Upper lobe of right lung (tissue), 1 donor: ENCODE results near the gene PON2. TPM values are rescaled to one million over a fixed set of nuclear protein-coding genes. Genes with fewer than 3 reads are reported as not detected.

Experiments used
- ATAC-seq: fragments of 200-7000 bp; cut with Tn5 transposase; one replicate; pipeline ENCODE4 v1.9.1; 2020; ENCODE audit warnings: mild to moderate bottlenecking, moderate library complexity
- DNase-seq: peaks from one replicate; pipeline ENCODE4 v3.0.0-alpha.2; 2020
- H3K27ac ChIP-seq: fragments of 200-600 bp; one replicate; pipeline ENCODE4 v1.8.0; 2022
- H3K27me3 ChIP-seq: fragments of 200-600 bp; one replicate; pipeline ENCODE4 v1.8.0; 2022; ENCODE audit warnings: mild to moderate bottlenecking
- H3K36me3 ChIP-seq: fragments of 200-600 bp; one replicate; pipeline ENCODE4 v1.8.0; 2022
- H3K4me1 ChIP-seq: fragments of 200-600 bp; one replicate; pipeline ENCODE4 v1.8.0; 2022
- H3K4me3 ChIP-seq: fragments of 200-600 bp; one replicate; pipeline ENCODE4 v1.8.0; 2022; ENCODE audit warnings: mild to moderate bottlenecking
- H3K9me3 ChIP-seq: fragments of 200-600 bp; one replicate; pipeline ENCODE4 v1.8.0; 2022
- intact Hi-C: fragments of 100-400 bp; cut with DNase I; formaldehyde crosslinking; loops from one replicate; pipeline ENCODE4 v1.11.0; 2022
- total RNA-seq: library from RNA; stranded (reverse); fragmentation: NEBNext Ultra II Directional; extraction: Animal tissue kit (Norgen Biotek cat#: 25700); gene quantifications from one replicate; pipeline ENCODE4 v1.2.1, GENCODE V29; 2021
- TF ChIP-seq, protein P1 (sequence below): fragments of 200-600 bp; IDR thresholded peaks from one replicate; pipeline ENCODE4 v1.8.0; 2022; ENCODE audit warnings: antibody characterized with exemption
- donor health status: DM: no; HTN: yes; CAD: no; lungs with severe emphysema.

Gene PON2
- total RNA-seq, 1 donor from 2014 or later, result 193 TPM

DNA sequence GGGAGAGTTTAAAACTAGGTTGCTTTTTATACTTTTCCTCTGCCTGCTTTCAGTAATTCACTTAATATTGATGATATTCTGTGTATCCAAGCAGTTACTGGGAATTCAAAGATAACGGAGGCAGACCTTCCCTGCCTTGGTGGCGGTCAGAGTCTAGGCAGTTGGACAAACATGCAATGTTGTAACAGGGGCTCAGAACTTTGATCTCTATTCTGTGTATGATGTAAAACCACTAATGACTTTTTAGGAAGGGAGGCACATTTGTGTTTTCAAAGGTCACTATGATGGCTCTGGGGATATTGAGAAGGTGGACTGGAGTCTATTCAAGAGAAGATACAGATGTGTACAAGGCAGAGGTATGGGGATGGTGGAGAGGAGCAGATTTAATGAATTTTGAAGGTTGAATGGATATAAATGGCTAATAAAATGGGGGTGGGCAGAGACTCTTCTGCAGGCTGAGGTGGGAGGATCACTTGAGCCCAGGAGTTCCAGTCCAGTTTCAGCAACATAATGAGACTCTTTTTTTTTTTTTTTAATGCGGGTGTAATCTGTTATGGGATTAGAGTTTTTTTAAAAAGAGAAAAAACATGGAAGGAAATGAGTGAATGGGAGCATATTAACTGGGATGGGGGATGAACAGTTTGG, 5.7 kb upstream of the PON2 start:
- DNase-seq, result no peak
- Histone ChIP-seq H3K9me3 (no peaks in the 10 kb centered on the region), H3K27me3 (no peaks in the 10 kb centered on the region), H3K27ac (no peak overlapping the region), H3K4me3 (no peak overlapping the region), H3K36me3 (no peaks in the 10 kb centered on the region), H3K4me1 (no peaks in the 10 kb centered on the region)
- intact Hi-C loops, result no loop called here
- TF ChIP-seq, protein P1, sequence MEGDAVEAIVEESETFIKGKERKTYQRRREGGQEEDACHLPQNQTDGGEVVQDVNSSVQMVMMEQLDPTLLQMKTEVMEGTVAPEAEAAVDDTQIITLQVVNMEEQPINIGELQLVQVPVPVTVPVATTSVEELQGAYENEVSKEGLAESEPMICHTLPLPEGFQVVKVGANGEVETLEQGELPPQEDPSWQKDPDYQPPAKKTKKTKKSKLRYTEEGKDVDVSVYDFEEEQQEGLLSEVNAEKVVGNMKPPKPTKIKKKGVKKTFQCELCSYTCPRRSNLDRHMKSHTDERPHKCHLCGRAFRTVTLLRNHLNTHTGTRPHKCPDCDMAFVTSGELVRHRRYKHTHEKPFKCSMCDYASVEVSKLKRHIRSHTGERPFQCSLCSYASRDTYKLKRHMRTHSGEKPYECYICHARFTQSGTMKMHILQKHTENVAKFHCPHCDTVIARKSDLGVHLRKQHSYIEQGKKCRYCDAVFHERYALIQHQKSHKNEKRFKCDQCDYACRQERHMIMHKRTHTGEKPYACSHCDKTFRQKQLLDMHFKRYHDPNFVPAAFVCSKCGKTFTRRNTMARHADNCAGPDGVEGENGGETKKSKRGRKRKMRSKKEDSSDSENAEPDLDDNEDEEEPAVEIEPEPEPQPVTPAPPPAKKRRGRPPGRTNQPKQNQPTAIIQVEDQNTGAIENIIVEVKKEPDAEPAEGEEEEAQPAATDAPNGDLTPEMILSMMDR, result no peak
- ATAC-seq, result no peak

DNA sequence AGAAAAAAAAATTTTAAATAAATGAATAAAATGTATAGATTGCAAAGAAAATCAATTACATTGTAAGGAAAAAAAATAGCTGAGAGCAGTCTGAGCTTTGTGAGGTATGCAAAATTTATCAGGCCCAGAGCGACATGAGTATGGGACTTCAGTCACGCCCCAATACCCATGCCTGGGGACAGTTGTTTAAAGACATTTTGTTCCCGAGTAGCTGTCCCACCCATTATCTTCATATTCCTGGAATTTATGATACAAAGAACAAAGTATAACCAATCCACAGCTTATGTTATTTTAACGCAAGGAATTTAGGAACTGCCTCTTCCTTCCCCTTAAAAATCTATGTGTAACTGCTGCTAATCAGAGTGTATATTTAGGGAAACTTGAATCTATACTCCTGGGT, 1.6 kb upstream of the PON2 start:
- no peak for DNase-seq
- H3K4me1 ChIP-seq, result peaks cover 7% of the 10 kb centered on the region
- no peaks in the 10 kb centered on the region for H3K36me3 ChIP-seq
- intact Hi-C loops, result no loop called here
- no peak overlapping the region for H3K4me3 ChIP-seq
- no peak for ATAC-seq
- no peaks in the 10 kb centered on the region for H3K9me3 ChIP-seq
- peak overlapping the region; percentile 95 for H3K27ac ChIP-seq
- TF ChIP-seq, protein P1, result no peak
- no peaks in the 10 kb centered on the region for H3K27me3 ChIP-seq

DNA sequence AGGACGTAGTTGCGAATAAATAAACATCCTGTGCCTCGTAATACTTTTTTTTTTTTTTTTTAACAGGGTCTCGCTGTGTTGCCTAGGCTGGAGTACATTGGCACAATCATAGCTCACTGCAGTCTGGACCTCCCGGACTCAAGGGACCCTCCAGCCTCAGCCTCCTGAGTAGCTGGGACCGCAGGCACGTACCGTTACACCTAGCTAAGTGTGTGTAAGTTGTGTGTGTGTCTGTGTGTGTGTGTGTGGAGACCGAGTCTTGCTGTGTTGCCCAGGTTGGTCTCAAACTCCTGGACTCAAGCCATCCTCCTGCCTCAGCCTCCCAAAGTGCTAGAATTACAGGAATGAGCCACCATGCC, 573 bp upstream of the PON2 start:
- TF ChIP-seq, protein P1, result no peak
- ATAC-seq (no peak), DNase-seq (peak; percentile 58)
- Histone ChIP-seq H3K36me3 (no peaks in the 10 kb centered on the region), H3K9me3 (no peaks in the 10 kb centered on the region), H3K27ac (peak overlapping the region; percentile 95), H3K27me3 (no peaks in the 10 kb centered on the region), H3K4me3 (peak overlapping the region; percentile 71), H3K4me1 (peaks cover 15% of the 10 kb centered on the region)
- intact Hi-C loops, result no loop called here

DNA sequence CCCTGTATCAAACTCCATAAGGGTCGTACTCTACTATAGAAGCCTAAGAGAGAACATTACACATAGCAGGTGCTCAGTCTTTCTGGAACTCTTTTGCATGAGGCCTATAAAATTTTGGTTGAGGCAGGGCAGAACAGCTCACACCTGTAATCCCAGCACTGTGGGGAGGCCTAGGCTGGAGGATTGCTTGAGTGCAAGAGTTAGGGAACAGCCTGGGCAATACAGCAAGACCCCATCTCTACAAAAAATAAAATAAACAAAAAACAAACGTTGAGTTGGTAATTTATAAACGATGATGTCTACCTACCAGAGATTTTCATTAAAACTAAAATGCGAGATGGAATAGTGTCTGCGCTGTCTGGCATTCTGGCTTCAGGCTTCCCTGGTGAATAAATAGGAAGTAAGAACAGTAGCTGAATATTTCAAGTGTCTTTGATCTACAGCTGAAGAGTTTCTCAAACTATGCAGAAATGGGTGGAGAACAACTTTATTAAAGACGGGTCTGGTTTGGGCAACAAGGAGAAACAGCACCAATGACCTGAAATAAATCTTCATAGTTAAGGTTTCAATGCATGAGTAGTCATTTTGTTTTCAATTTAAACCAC, 774 bp downstream of the PON2 start:
- no peaks in the 10 kb centered on the region for H3K27me3 ChIP-seq
- peak; percentile 6 for ATAC-seq
- intact Hi-C loops, result no loop called here
- H3K36me3 ChIP-seq, result no peaks in the 10 kb centered on the region
- H3K9me3 ChIP-seq, result no peaks in the 10 kb centered on the region
- H3K4me1 ChIP-seq, result peaks cover 15% of the 10 kb centered on the region
- H3K27ac ChIP-seq, result peak overlapping the region; percentile 95
- H3K4me3 ChIP-seq, result peak overlapping the region; percentile 71
- DNase-seq, result no peak
- TF ChIP-seq, protein P1, result no peak

DNA sequence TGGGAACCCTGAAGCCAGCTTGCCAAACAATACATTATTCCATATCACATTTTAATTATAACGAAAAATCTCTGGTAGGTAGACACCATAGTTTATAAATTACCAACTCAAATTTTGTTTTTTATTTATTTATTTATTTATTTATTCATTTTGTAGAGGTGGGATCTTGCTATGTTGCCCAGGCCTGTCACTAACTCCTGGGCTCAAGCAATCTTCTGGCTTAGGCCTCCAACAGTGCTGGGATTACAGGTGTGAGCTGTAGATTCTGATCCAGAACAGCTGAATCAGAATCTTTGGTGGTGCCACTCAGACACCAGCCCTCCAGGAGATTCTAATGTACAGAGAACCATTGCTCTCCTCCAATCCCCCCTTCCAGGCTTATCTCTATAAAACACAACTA, 1.7 kb downstream of the PON2 start:
- Histone ChIP-seq H3K27me3 (no peaks in the 10 kb centered on the region), H3K36me3 (no peaks in the 10 kb centered on the region), H3K27ac (no peak overlapping the region), H3K4me3 (peak overlapping the region; percentile 71), H3K4me1 (peaks cover 15% of the 10 kb centered on the region), H3K9me3 (no peaks in the 10 kb centered on the region)
- TF ChIP-seq, protein P1, result no peak
- intact Hi-C loops, result no loop called here
- no peak for ATAC-seq
- DNase-seq, result no peak
